HT1080 (cell line): ENCODE measurements around the gene NUDCD3. TPM values are rescaled to one million over a fixed set of nuclear protein-coding genes. Genes with fewer than 3 reads are reported as not detected.

Experiments used
- small RNA-seq: library from RNA; depleted of rRNA; stranded (forward); fragments of <200 nt; gene quantifications from one replicate; pipeline ENCODE3, GENCODE V24; 2014
- total RNA-seq: library from RNA; depleted of rRNA; stranded (reverse); fragments of >200 nt; shearing (Covaris generic); gene quantifications from 2 replicates; pipeline ENCODE4 v1.2.3, GENCODE V29; 2014; rRNA removed

Gene NUDCD3
- total RNA-seq, 1 experiment from 2014 or later, result 72.3 TPM

Small RNA genes within 50 kb of the gene (small RNA-seq; reads per million reads assigned to genes)
- gene RNU6-1097P, result not detected

Other genes starting within 250 kb of the NUDCD3 start
- 0.02 and 0.07 TPM in 2 replicates for gene CAMK2B, start 165.1 kb downstream of the NUDCD3 start, total RNA-seq
- not detected in 2 replicates for gene NPC1L1, start 50.7 kb upstream of the NUDCD3 start, total RNA-seq
- 159 and 169 TPM in 2 replicates for gene DDX56, start 83.2 kb upstream of the NUDCD3 start, total RNA-seq
- 71.4 and 76.8 TPM in 2 replicates for gene TMED4, start 91.6 kb upstream of the NUDCD3 start, total RNA-seq
- 41.8 and 41.9 TPM in 2 replicates for gene OGDH, start 116.0 kb upstream of the NUDCD3 start, total RNA-seq